CD4-positive, alpha-beta memory T cell (primary cell): ENCODE measurements around the gene SLC11A1. TPM values are rescaled to one million over a fixed set of nuclear protein-coding genes. Genes with fewer than 3 reads are reported as not detected.
A peak's percentile ranks its signal among the peaks of the same experiment; 100 is the strongest.

ENCODE experiments used
- CTCF ChIA-PET: fragments of 350-600 bp; sonication (Branson Sonifier 250); formaldehyde crosslinking; loops from one replicate; lab custom pipeline; 2021; ENCODE audit warnings: inconsistent platforms; ENCODE audit not compliant: partially characterized antibody; lab: Charles Lee
- POLR2A ChIA-PET: fragments of 350-600 bp; sonication (Branson Sonifier 250); formaldehyde crosslinking; loops from one replicate; lab custom pipeline; 2021; ENCODE audit not compliant: partially characterized antibody; lab: Charles Lee
- DNase-seq, 5 donors: peaks; one replicate each; pipeline versions ENCODE4 v3.0.0 to v3.0.0-alpha.2; 2020 to 2022; ENCODE audit warnings: mixed read lengths in 1 of 5
- H3K27ac ChIP-seq: one replicate; pipeline ENCODE4 v1.7.0; 2013; ENCODE audit warnings: low read depth, low read length
- H3K27me3 ChIP-seq: 2 replicates; pipeline ENCODE4 v1.7.0; 2013; ENCODE audit warnings: mild to moderate bottlenecking, low read length, moderate library complexity; ENCODE audit not compliant: insufficient read depth
- H3K36me3 ChIP-seq: 2 replicates; pipeline ENCODE4 v1.7.0; 2013; ENCODE audit warnings: mild to moderate bottlenecking, low read length, moderate library complexity; ENCODE audit not compliant: insufficient read depth
- H3K4me1 ChIP-seq: 2 replicates; pipeline ENCODE4 v1.7.0; 2013; ENCODE audit warnings: mild to moderate bottlenecking, low read length, moderate library complexity; ENCODE audit not compliant: insufficient read depth
- H3K4me3 ChIP-seq, 2 donors: one replicate each; pipeline ENCODE4 v1.7.0; 2013; ENCODE audit warnings: low read length in 2 of 2, mild to moderate bottlenecking in 1 of 2
- H3K9me3 ChIP-seq, 2 donors: one replicate each; pipeline ENCODE4 v1.7.0; 2013; ENCODE audit warnings: low read length in 2 of 2, control low read depth in 1 of 2; ENCODE audit not compliant: control insufficient read depth in 1 of 2
- H3K27ac Mint-ChIP-seq, 7 donors: one replicate each; pipeline ENCODE4 v1.8.0; 2020 to 2021; ENCODE audit warnings: mixed read lengths in 7 of 7, mild to moderate bottlenecking in 6 of 7, inconsistent platforms in 3 of 7, moderate library complexity in 3 of 7
- H3K27me3 Mint-ChIP-seq, 2 donors: one replicate each; pipeline ENCODE4 v1.8.0; 2020 to 2021; ENCODE audit warnings: mixed read lengths in 2 of 2
- H3K36me3 Mint-ChIP-seq, 2 donors: one replicate each; pipeline ENCODE4 v1.8.0; 2020 to 2021; ENCODE audit warnings: mixed read lengths in 2 of 2, inconsistent platforms in 1 of 2, mild to moderate bottlenecking in 1 of 2
- H3K4me1 Mint-ChIP-seq, 4 donors: one replicate each; pipeline ENCODE4 v1.8.0; 2020 to 2021; ENCODE audit warnings: mixed read lengths in 4 of 4, mild to moderate bottlenecking in 1 of 4
- H3K4me3 Mint-ChIP-seq, 8 donors: one replicate each; pipeline ENCODE4 v1.8.0; 2020 to 2021; ENCODE audit warnings: mixed read lengths in 8 of 8, mild to moderate bottlenecking in 7 of 8, moderate library complexity in 6 of 8, inconsistent platforms in 3 of 8
- H3K9me3 Mint-ChIP-seq, 8 donors: one replicate each; pipeline ENCODE4 v1.8.0; 2020 to 2021; ENCODE audit warnings: mixed read lengths in 8 of 8, mild to moderate bottlenecking in 5 of 8, inconsistent platforms in 3 of 8, moderate library complexity in 1 of 8
- intact Hi-C: fragments of 100-400 bp; cut with micrococcal nuclease; formaldehyde crosslinking; loops from one replicate; pipeline ENCODE4 v1.15.1; 2023
- polyA plus RNA-seq, 2 donors: library from polyadenylated mRNA; unstranded; fragments of 300-500 nt; fragmentation: Illumina TruSeq; gene quantifications; one replicate each; pipeline ENCODE4 v1.2.3, GENCODE V29; 2021
- total RNA-seq, 2 experiments: library from RNA; stranded (reverse); gene quantifications; one replicate each; pipeline ENCODE4 v1.2.3, GENCODE V29; 2021

Gene SLC11A1
- total and polyA plus RNA-seq, 4 experiments from 2014 or later, result 0.37 to 1.9 (median 1.1) TPM

GRCh38 chr2:218395826-218396687, 14.0 kb downstream of the SLC11A1 start:
- intact Hi-C loops, result loop anchor here (1.0 to 5.0 kb wide), 10 partner anchors 10 to 856 kb away; partner anchors contain the start of genes AAMP, CATIP, CNOT9 and CNPPD1
- Mint-ChIP-seq H3K27ac (peak overlapping the region; percentile 99 to 100 (median 99)), H3K4me1 (peaks cover 15 to 51% (median 36%) of the 10 kb centered on the region in 4 donors), H3K4me3 (peak overlapping the region; percentile 88 to 95 (median 93)), H3K36me3 (peaks cover 0 to 9% of the 10 kb centered on the region in 2 donors), H3K27me3 (no peaks in the 10 kb centered on the region), H3K9me3 (peaks cover 0 to 3% (median 0%) of the 10 kb centered on the region in 8 donors)
- Histone ChIP-seq H3K9me3 (no peaks in the 10 kb centered on the region), H3K4me1 (peaks cover 49% of the 10 kb centered on the region), H3K36me3 (no peaks in the 10 kb centered on the region), H3K27ac (peak overlapping the region; percentile 89), H3K4me3 (peak overlapping the region; percentile 97 to 98), H3K27me3 (no peaks in the 10 kb centered on the region)
- DNase-seq, result peak; percentile 95 to 98 (median 96)
- POLR2A ChIA-PET, result interaction anchor here (0.9 to 5.6 kb wide), 27 partner anchors 9 to 854 kb away, joined by 3 to 139 read pairs (median 7); partner anchors contain the start of genes AAMP, ARPC2, BCS1L and CATIP
- CTCF ChIA-PET, result interaction anchor here (0.6 to 6.6 kb wide), 18 partner anchors 8 to 882 kb away, joined by 3 to 62 read pairs (median 5); partner anchors contain the start of genes AAMP, BCS1L, CATIP and PNKD

GRCh38 chr2:218396688-218397462, 14.8 kb downstream of the SLC11A1 start:
- peak overlapping the region; percentile 89 for H3K27ac ChIP-seq
- POLR2A ChIA-PET, result interaction anchor here (0.6 to 5.6 kb wide), 31 partner anchors 10 to 858 kb away, joined by 3 to 139 read pairs (median 5); partner anchors contain the start of genes AAMP, ARPC2, BCS1L and CATIP
- peak overlapping the region; percentile 97 to 98 for H3K4me3 ChIP-seq
- peaks cover 2% of the 10 kb centered on the region for H3K36me3 ChIP-seq
- intact Hi-C loops, result loop anchor here (1.0 to 5.0 kb wide), 10 partner anchors 9 to 855 kb away; partner anchors contain the start of genes AAMP, CATIP, CNOT9 and CNPPD1
- CTCF ChIA-PET, result interaction anchor here (0.6 to 6.6 kb wide), 18 partner anchors 7 to 881 kb away, joined by 3 to 62 read pairs (median 4); partner anchors contain the start of genes AAMP, BCS1L, CATIP and PNKD
- Mint-ChIP-seq H3K4me3 (peak overlapping the region; percentile 88 to 95 (median 93)), H3K4me1 (peaks cover 16 to 59% (median 41%) of the 10 kb centered on the region in 4 donors), H3K27ac (peak overlapping the region; percentile 99 to 100 (median 99)), H3K27me3 (no peaks in the 10 kb centered on the region), H3K36me3 (peaks cover 0 to 17% of the 10 kb centered on the region in 2 donors), H3K9me3 (peaks cover 0 to 3% (median 0%) of the 10 kb centered on the region in 8 donors)
- peak; percentile 82 to 91 (median 84) for DNase-seq
- no peaks in the 10 kb centered on the region for H3K9me3 ChIP-seq
- H3K27me3 ChIP-seq, result no peaks in the 10 kb centered on the region
- H3K4me1 ChIP-seq, result peaks cover 57% of the 10 kb centered on the region

- H3K27ac Mint-ChIP-seq, result peak overlapping the region; percentile 99 to 100 (median 99)
- no peaks in the 10 kb centered on the region for H3K27me3 Mint-ChIP-seq
- peak overlapping the region; percentile 88 to 95 (median 93) for H3K4me3 Mint-ChIP-seq
- Histone ChIP-seq H3K4me1 (peaks cover 63% of the 10 kb centered on the region), H3K36me3 (peaks cover 8% of the 10 kb centered on the region), H3K9me3 (no peaks in the 10 kb centered on the region), H3K27me3 (no peaks in the 10 kb centered on the region), H3K27ac (peak overlapping the region; percentile 89), H3K4me3 (peak overlapping the region; percentile 97 to 98)
- ChIA-PET POLR2A (interaction anchor here (0.8 to 5.6 kb wide), 22 partner anchors 9 to 857 kb away, joined by 3 to 139 read pairs (median 6); partner anchors contain the start of genes AAMP, ARPC2, BCS1L and PNKD), CTCF (interaction anchor here (0.8 to 6.6 kb wide), 5 partner anchors 9 to 178 kb away, joined by 3 to 62 read pairs (median 18); partner anchors contain the start of genes AAMP, CATIP, PNKD and TMBIM1)
- peaks cover 0 to 18% of the 10 kb centered on the region in 2 donors for H3K36me3 Mint-ChIP-seq
- DNase-seq, result peak in 1 of 5 donors; percentile 42
- peaks cover 16 to 64% (median 43%) of the 10 kb centered on the region in 4 donors for H3K4me1 Mint-ChIP-seq
- H3K9me3 Mint-ChIP-seq, result peaks cover 0 to 3% (median 0%) of the 10 kb centered on the region in 8 donors
- intact Hi-C loops, result loop anchor here (2.0 to 5.0 kb wide), 4 partner anchors 313 to 855 kb away; partner anchors contain the start of genes CNPPD1, RETREG2, TTLL4 and TUBA4A
Observed at GRCh38 chr2:218397463-218397819, 15.4 kb downstream of the SLC11A1 start.

- intact Hi-C loops, result loop anchor here (2.0 to 5.0 kb wide), 6 partner anchors 181 to 854 kb away; partner anchors contain the start of genes ARPC2, BCS1L, CNPPD1 and RETREG2
- Histone ChIP-seq H3K4me1 (peaks cover 68% of the 10 kb centered on the region), H3K36me3 (peaks cover 11% of the 10 kb centered on the region), H3K9me3 (no peaks in the 10 kb centered on the region), H3K27ac (peak overlapping the region; percentile 89), H3K4me3 (peak overlapping the region; percentile 97 to 98), H3K27me3 (no peaks in the 10 kb centered on the region)
- DNase-seq, result peak; percentile 49 to 70 (median 56)
- H3K36me3 Mint-ChIP-seq, result peaks cover 0 to 22% of the 10 kb centered on the region in 2 donors
- peak overlapping the region; percentile 99 to 100 (median 99) for H3K27ac Mint-ChIP-seq
- ChIA-PET CTCF (interaction anchor here (3.0 to 6.6 kb wide), 2 partner anchors 105 to 125 kb away, joined by 36 to 62 read pairs; partner anchors contain the start of genes AAMP, PNKD and TMBIM1), POLR2A (interaction anchor here (1.0 to 5.6 kb wide), 14 partner anchors 9 to 857 kb away, joined by 3 to 139 read pairs (median 12); partner anchors contain the start of genes AAMP, ARPC2, PNKD and TMBIM1)
- H3K4me1 Mint-ChIP-seq, result peaks cover 16 to 66% (median 45%) of the 10 kb centered on the region in 4 donors
- H3K4me3 Mint-ChIP-seq, result peak overlapping the region; percentile 88 to 95 (median 93)
- no peaks in the 10 kb centered on the region for H3K27me3 Mint-ChIP-seq
- peaks cover 0 to 3% (median 0%) of the 10 kb centered on the region in 8 donors for H3K9me3 Mint-ChIP-seq
Observed at GRCh38 chr2:218397820-218398436, 15.9 kb downstream of the SLC11A1 start.

- ChIA-PET CTCF (interaction anchor here (0.6 to 2.1 kb wide), 2 partner anchors 97 to 112 kb away, joined by 3 to 8 read pairs; no protein-coding TSS in a partner anchor), POLR2A (interaction anchor here (0.8 to 5.6 kb wide), 11 partner anchors 8 to 182 kb away, joined by 3 to 109 read pairs (median 13); partner anchors contain the start of genes AAMP, ARPC2 and PNKD)
- Histone ChIP-seq H3K36me3 (peaks cover 18% of the 10 kb centered on the region), H3K27me3 (no peaks in the 10 kb centered on the region), H3K9me3 (no peaks in the 10 kb centered on the region), H3K27ac (peak overlapping the region; percentile 89), H3K4me3 (peak overlapping the region; percentile 97 to 98), H3K4me1 (peaks cover 73% of the 10 kb centered on the region)
- H3K27ac Mint-ChIP-seq, result peak overlapping the region; percentile 99 to 100 (median 99)
- intact Hi-C loops, result loop anchor here (2.0 to 5.0 kb wide), 5 partner anchors 182 to 854 kb away; partner anchors contain the start of genes ARPC2, BCS1L, CNPPD1 and RETREG2
- H3K4me3 Mint-ChIP-seq, result peak overlapping the region; percentile 88 to 95 (median 93)
- peaks cover 21 to 73% (median 50%) of the 10 kb centered on the region in 4 donors for H3K4me1 Mint-ChIP-seq
- H3K36me3 Mint-ChIP-seq, result peaks cover 6 to 30% of the 10 kb centered on the region in 2 donors
- peaks cover 0 to 3% (median 0%) of the 10 kb centered on the region in 8 donors for H3K9me3 Mint-ChIP-seq
- H3K27me3 Mint-ChIP-seq, result no peaks in the 10 kb centered on the region
- DNase-seq, result peak; percentile 63 to 75 (median 71)
Observed at GRCh38 chr2:218398437-218399390, 16.6 kb downstream of the SLC11A1 start.
